ENCODE results near the gene WNT8A. TPM values are rescaled to one million over a fixed set of nuclear protein-coding genes. Genes with fewer than 3 reads are reported as not detected.

WNT8A gene
- total RNA-seq, 4 donors from 2014 or later: not detected

DNA sequence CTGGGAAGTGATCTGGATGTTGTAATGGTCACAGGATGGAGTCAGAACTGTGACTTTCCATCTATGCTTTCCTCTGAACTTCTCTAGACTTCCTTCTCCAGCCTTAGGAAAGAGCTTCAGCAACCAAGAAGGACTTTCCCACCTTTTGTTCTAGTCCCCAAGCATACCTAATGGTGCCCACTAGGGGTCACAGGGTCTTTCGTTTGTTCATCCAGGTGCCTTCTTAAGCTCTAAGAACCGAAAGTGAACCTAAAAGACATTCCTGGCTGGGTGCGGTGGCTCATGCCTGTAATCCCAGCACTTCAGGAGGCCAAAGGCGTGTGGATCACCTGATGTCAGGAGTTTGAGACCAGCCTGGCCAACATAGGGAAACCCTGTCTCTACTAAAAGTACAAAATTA is 1.8 kb upstream of the WNT8A start:
- WGBS, 2 donors (ENCODE audit: low coverage in 1 of 2): 76 to 82% methylated on average over 2 to 3 of the region's 4 CpGs
- no peak for ATAC-seq

DNA sequence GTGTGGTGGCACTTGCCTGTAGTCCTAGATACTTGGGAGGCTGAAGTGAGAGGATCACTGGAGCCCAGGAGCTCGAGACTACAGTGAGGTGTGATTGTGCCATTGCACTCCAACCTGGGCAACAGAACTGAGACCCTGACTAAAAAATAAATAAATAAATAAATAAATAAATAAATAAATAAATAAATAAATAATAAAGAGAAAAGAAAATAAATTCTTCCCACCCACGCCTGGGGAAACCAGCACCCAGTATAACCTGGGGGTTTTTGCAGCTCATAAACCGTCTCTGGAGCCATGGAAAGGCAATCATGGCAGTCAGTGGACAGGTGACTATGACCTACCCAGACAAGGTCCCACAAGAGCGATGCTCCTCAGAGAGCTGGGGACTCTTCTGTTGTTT is 7.9 kb downstream of the WNT8A start:
- H3K36me3 ChIP-seq: no peaks in the 10 kb centered on the region
- no peak overlapping the region for H3K27ac ChIP-seq
- peaks cover 17% of the 10 kb centered on the region for H3K27me3 ChIP-seq
- no peaks in the 10 kb centered on the region for H3K9me3 ChIP-seq
- H3K4me3 ChIP-seq: no peak overlapping the region
- ATAC-seq: no peak
- TF ChIP-seq, protein P1, sequence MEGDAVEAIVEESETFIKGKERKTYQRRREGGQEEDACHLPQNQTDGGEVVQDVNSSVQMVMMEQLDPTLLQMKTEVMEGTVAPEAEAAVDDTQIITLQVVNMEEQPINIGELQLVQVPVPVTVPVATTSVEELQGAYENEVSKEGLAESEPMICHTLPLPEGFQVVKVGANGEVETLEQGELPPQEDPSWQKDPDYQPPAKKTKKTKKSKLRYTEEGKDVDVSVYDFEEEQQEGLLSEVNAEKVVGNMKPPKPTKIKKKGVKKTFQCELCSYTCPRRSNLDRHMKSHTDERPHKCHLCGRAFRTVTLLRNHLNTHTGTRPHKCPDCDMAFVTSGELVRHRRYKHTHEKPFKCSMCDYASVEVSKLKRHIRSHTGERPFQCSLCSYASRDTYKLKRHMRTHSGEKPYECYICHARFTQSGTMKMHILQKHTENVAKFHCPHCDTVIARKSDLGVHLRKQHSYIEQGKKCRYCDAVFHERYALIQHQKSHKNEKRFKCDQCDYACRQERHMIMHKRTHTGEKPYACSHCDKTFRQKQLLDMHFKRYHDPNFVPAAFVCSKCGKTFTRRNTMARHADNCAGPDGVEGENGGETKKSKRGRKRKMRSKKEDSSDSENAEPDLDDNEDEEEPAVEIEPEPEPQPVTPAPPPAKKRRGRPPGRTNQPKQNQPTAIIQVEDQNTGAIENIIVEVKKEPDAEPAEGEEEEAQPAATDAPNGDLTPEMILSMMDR (IDR thresholded peaks at IDR 0.05): no peak
- no peak for TF ChIP-seq EP300 (IDR thresholded peaks at IDR 0.05)
- TF ChIP-seq POLR2A (IDR thresholded peaks at IDR 0.05): no peak
- no peak for TF ChIP-seq POLR2AphosphoS5 (IDR thresholded peaks at IDR 0.05)
- 67 to 86% methylated on average over 3 to 4 of the region's 4 CpGs for WGBS, 2 donors (ENCODE audit: low coverage in 1 of 2)
- H3K4me1 ChIP-seq: no peaks in the 10 kb centered on the region

More for the DNA sequence above, 1.8 kb upstream of the WNT8A start:
- TF ChIP-seq, protein P1 (IDR thresholded peaks at IDR 0.05): no peak
- no peak for TF ChIP-seq EP300 (IDR thresholded peaks at IDR 0.05)
- no peak for TF ChIP-seq POLR2A (IDR thresholded peaks at IDR 0.05)
- TF ChIP-seq POLR2AphosphoS5 (IDR thresholded peaks at IDR 0.05): no peak
- Histone ChIP-seq H3K4me3 (no peak overlapping the region), H3K27ac (no peak overlapping the region), H3K36me3 (no peaks in the 10 kb centered on the region), H3K27me3 (peaks cover 3% of the 10 kb centered on the region), H3K9me3 (no peaks in the 10 kb centered on the region), H3K4me1 (peaks cover 0 to 9% (median 0%) of the 10 kb centered on the region in 3 donors)

DNA sequence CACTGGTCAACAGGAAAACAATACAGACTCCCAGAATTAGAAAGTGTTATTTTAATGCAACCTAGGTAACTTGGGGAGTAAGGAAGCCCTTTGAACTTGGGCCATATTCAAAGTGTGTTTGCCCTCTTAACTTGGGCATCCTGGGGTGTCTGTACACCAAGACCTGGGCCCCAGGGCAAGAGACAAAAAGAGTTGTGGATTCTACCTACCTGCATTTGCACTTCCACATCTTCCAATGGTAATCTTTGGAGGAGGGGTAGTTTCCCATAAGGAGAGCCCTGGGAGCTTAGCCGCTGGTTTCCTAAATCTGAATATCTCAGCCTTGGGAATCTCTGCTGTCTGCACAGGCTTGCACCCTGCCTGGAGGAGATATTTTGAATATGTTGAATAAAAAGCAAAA is 8.5 kb downstream of the WNT8A start:
- H3K4me1 ChIP-seq: no peaks in the 10 kb centered on the region
- WGBS, 2 donors (ENCODE audit: low coverage in 1 of 2): 27 to 83% methylated on average over 1 of the region's 1 CpG
- H3K27ac ChIP-seq: no peak overlapping the region

DNA sequence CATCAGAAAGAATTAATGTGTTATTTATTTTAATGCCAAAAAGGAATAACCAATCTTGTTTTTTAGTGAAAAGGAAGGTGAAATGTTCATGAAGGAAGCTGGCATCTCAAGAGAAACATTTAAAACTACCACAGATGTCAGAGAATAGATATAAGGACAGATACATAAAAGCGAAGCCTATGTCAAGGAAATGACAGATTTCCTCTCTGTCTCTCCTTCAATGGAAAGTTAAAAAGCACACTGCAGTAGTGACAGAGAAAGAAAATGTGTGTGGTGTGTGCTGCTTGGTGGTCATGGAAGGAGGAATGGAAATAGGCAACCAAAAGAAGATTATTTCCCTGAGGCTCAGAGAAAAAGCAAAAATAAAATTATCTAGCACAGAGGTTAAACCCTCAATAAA is 9.2 kb downstream of the WNT8A start:
- ATAC-seq: no peak
- Histone ChIP-seq H3K4me1 (no peaks in the 10 kb centered on the region), H3K36me3 (no peaks in the 10 kb centered on the region), H3K27me3 (peaks cover 23% of the 10 kb centered on the region), H3K27ac (no peak overlapping the region), H3K4me3 (no peak overlapping the region), H3K9me3 (no peaks in the 10 kb centered on the region)
- TF ChIP-seq EP300 (IDR thresholded peaks at IDR 0.05) (no peak), POLR2AphosphoS5 (IDR thresholded peaks at IDR 0.05) (no peak), POLR2A (IDR thresholded peaks at IDR 0.05) (no peak)
- TF ChIP-seq, protein P1 (IDR thresholded peaks at IDR 0.05): no peak
- 46 to 60% methylated on average over 1 of the region's 1 CpG for WGBS, 2 donors (ENCODE audit: low coverage in 1 of 2)

More for the DNA sequence above, 8.5 kb downstream of the WNT8A start:
- Histone ChIP-seq H3K27me3 (peaks cover 16% of the 10 kb centered on the region), H3K4me3 (no peak overlapping the region), H3K9me3 (no peaks in the 10 kb centered on the region), H3K36me3 (no peaks in the 10 kb centered on the region)
- TF ChIP-seq POLR2AphosphoS5 (IDR thresholded peaks at IDR 0.05): no peak
- TF ChIP-seq, protein P1 (IDR thresholded peaks at IDR 0.05): no peak
- TF ChIP-seq POLR2A (IDR thresholded peaks at IDR 0.05): no peak
- TF ChIP-seq EP300 (IDR thresholded peaks at IDR 0.05): no peak
- no peak for ATAC-seq

DNA sequence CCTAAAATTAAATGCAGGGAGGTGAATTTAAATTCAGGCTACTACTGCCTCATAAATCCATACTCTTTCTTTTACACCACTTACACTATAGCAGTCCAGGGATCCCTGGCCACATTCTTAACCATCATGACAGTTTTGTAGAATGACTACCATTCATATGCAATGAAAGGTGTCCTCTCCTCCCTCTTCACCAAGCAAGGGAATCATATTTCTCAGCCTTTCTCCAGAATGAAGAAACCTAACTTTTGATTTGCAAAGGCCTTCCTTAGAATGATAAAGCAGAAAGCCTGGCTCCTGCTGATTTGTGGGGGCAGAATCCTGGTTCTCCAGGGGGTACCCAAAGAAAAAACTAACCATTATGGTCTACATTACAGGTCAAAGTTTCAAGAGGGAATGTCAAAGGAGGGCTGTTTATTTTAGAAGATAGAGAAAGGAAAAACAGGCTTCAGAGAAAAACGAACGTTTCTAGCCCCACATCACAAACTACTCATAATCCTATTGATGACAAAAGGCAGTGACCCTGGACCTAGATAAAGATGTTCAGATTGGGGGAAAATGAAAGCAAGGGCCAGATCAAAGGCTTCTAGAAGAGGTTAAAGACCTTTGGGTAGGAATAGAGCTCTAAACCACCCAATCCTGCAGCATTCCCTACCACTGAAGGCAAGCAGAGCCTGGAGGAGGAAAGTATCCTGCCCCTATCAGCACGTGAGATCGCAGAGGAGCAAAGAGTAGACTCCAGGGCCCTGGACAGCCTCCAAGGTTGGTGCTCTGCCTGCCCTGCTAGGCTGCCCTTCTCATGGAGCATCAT is 11.5 kb downstream of the WNT8A start:
- no peak overlapping the region for H3K4me3 ChIP-seq
- no peak for ATAC-seq
- 37 to 57% methylated on average over 3 to 4 of the region's 4 CpGs for WGBS, 2 donors (ENCODE audit: low coverage in 1 of 2)
- no peaks in the 10 kb centered on the region for H3K9me3 ChIP-seq
- H3K27ac ChIP-seq: no peak overlapping the region
- no peaks in the 10 kb centered on the region for H3K4me1 ChIP-seq
- no peak for TF ChIP-seq POLR2AphosphoS5 (IDR thresholded peaks at IDR 0.05)
- TF ChIP-seq, protein P1 (IDR thresholded peaks at IDR 0.05): no peak
- no peak for TF ChIP-seq EP300 (IDR thresholded peaks at IDR 0.05)
- no peak for TF ChIP-seq POLR2A (IDR thresholded peaks at IDR 0.05)
- H3K36me3 ChIP-seq: no peaks in the 10 kb centered on the region
- H3K27me3 ChIP-seq: peaks cover 33% of the 10 kb centered on the region
